Stimulated activated CD8-positive, alpha-beta memory T cell treated with anti-CD3 and anti-CD28 coated beads, Interleukin-15, amount 100 ng/mL, for 48 hours (primary cell): ENCODE measurements around the gene TMEM220.
"Not testable (repeated sequence)": the region's sequence is repeated elsewhere in the genome, so short reads cannot be mapped to it uniquely, and the experiment has no call there.

Source experiments
- DNase-seq, 2 donors: peaks; one replicate each; pipeline ENCODE4 v3.0.0-alpha.2; 2020; ENCODE audit warnings: low read depth in 2 of 2

The TMEM220 gene

DNA sequence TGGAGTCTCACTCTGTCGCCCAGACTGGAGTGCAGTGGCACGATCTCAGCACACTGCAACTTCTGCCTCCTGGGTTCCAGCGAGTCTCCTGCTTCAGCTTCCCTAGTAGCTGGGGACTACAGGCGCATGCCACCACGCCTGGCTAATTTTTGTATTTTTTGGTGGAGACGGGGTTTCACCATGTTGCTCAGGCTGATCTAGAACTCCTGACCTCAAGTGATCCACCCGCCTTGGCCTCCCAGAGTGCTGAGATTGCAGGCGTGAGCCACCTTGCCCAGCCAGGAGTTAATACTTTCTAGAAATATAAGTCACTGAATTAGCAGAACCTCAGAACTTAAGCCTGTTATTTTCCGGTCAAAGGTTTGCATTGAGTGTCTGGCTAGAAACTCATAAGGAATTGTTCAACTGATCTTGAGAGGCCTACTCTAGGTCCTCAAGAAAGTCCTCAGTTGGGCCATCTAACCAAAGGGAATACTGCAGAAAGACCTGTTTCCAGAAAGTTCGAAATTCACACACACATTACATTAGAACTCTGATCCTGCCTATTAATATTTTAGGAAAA lies 1.4 kb downstream of the TMEM220 start:
- DNase-seq: no peak

DNA sequence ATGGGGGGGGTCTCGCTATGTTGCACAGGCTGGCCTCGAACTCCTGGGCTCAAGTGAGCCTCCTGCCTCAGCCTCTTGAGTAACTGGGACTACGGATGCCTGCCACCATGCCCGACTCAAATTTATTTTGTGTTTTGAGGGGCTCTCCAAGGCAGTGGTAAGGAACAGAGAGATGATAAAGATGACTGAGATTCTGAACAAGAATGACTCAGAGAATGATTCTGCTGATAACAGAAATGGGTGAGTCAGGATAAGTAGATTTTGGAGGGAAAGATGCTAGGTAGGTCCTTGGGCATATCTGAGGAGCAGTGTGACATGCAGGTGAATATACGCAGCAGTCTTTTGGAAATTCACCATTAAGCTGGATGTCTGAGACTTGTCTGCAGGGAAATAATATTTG lies 2.6 kb downstream of the TMEM220 start:
- peak in 1 of 2 donors; percentile 7 for DNase-seq

DNA sequence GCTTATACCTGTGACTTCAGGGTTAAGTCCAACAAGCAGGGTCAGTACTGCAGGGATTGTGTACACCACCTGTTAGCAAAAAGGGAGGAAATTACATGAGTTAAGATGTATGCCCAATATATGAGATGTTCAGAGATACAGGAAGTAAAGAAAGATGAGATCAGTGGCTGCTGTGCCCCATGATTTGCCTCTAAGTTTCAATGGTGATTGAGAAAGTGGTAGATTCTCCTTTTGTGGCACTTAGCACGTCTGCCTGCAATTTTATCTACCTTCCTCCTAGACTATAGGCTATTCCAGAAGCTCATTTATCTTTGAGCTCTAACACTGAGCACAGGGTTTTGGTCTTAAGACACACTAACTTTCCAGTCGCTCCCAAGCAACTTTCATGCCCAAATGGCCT lies 3.6 kb downstream of the TMEM220 start:
- no peak for DNase-seq

DNA sequence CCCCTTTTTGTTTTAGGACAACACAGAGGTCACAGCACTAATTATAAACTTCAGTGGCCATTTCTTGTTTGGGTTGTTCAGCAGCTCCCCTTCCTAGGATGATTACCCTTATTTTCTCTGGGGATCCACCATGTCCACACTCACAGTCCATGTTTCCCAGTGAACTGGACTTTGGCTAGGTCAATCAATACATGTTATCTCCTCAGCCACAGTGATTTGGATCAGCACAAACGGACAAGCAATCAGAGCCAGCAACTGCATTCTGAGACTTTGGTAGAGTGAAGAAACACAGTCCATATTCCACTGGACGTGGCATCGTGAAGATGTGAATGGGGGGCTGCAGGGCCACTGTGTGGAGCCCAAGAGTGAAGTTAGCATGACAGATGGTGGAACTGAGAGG lies 4.6 kb downstream of the TMEM220 start:
- no peak for DNase-seq

DNA sequence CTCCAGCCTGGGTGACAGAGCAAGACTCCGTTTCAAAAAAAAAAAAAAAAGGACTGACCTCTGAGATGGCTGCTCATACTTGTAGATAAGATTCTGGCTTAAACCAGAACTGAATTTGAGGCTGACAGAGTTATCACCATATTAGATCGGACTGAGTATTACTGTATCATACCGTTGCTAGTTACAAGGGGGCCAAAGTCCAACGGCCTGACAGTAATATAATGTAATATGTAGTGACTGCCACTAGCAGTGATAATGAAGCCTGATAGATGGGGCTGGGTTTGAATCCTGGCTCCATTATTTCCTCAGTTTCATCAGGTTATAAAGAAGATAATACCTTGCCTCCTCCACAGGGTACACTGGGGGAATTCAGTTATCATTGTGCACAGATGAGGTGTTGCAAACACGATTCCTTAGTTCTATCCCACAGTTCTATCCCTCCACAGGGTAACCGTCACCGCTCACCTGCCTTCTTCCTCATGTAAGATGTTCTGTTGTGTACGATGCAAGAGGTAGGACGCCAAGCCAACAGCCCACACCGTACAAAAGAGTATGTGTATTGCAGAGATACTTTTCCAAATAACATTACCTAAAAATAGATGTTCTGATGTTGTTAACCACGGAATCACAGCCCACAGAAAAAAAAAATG lies 5.2 kb downstream of the TMEM220 start:
- DNase-seq: no peak

DNA sequence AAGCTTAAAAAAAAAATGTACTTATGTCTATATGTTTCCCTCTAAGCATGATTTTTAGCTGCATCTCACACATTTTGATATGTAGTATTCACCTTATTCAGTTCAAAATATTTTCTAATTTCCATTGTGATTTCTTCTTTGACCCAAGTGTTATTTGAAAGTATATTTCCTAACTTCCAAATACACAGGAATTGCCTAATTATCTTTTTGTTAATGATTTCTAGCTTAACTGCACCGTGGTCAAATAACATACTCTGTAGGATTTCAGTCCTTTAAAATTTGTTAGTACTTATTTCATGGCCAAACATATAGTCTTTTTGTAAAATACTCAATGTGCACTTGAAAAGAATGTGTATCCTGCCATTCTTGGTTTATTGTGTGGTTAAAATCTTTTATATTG lies 11.3 kb downstream of the TMEM220 start:
- no peak for DNase-seq

DNA sequence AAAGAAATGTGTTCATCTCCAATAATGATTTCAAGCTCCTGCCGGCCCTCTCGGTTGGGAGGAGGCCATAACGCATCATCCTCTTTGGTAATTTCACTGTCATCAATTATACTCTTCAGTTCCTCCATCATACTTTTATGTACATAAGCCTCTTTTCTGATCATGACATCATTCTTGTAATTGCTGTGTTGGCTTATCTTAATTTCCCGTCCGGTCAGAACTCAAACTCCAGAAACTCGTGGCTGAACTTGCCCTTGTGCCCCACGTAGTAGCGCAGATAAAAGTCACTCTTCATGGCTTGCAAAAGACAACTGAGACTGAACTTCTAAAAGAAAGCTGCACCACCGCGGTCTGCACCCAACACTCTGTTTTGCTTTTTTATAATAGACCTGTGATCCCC lies 13.6 kb downstream of the TMEM220 start:
- DNase-seq: no peak

DNA sequence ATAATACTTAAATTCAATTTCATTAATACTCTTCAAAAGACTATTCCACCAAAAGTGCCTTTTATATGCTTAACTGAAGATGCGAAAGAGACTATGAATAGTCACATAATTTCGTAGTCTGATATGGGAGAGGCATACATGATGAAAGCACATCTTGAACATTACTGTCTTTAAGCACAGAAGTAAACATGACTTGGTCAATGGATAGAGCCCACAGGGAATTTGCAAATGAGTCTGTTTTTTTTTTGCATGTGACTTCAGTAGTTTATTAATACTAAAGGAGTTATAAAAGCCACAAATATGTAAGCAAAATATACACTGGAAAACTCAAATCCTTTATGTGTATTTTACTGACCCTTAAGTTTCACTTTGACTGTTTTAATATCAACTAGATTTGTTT lies 16.5 kb downstream of the TMEM220 start:
- no peak for DNase-seq

DNA sequence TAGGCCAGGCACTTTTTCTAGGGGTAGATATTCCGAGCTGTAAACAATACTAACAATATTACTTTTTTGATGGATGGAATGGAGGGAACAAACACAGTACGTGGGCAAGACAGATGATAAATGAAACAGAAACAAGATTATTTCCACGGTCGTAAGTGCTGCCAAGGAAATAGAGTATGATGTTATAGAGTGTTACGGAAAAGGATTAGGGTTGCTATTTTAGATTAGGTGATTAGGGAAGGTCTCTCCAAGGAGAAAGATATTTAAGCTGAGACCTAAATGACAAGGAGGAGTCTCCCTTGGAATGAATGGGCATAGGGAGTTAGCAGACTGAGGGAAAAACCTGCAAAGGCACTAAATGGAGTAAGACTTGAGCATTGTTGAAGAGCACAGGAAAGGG lies 24.1 kb downstream of the TMEM220 start:
- DNase-seq: no peak

DNA sequence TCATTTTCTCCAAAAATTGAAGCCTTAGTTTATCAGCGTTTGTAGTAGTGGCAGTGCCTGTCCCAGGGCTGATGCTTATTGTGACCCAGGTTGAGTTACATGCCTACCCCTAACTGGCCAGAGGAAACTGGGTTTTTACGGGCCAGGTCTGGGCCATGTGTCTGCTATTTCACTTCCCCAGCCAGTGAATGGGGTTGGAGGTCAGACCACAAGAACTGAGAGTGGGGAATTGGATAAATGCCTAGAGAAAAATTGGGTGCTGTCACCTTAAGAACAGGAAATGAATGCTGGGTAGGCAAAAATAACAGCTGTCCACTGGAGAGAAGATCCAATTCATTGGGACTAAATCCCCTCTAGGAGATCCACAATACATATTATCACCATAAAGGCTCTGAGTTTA lies 27.2 kb downstream of the TMEM220 start:
- no peak for DNase-seq

DNA sequence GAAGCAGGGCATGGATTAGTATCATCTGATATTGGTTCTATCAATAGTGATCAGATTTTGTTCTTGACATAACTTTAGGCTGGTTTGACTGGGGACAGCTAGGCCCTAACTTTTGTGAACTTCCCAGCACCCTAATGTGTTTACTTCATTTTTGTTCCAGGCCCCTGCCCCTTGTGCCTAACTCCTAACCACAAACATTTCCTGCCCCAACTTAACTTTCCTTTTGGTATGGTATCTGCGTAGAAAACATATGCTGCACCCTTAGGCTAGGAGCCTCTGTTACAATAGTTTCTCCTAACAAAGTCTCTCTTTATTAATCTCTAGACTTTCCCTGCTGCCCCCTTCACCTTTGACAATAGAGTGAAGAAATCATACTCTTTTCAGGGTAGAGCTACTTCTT lies 30.0 kb downstream of the TMEM220 start:
- no peak for DNase-seq

DNA sequence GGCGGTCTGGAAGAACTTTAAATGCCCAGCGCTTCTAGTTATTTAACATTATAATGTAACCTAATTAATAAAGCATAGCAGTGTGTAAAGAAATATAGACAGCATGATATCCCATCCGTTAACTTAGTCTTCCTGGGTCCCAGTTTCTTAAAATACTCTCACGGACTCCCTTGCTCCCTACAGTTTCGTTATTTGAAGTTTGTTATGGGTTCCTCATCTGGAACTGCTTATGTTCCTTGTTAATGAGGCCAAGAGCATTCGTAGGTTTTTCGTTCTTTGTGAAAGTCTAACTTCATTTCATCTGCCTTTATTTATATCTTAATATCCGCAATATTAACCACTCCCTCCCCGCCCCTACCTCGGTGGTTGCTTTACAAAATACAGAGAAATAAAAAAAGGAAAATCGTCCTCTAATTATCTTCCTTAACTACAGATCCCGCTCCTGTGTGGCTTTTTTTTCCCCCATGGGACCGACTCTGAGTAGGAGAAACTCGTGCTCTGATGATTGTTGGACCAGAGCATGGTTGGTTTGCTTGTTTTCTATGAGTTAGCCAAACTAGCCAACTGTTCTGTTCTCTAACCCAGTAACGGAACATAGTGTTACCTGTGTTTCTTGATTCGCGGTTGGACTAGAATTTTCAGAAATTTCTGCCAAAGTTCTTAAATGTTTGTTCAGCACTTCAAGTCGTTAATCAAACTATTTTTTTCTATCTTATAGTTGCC lies 31.6 kb downstream of the TMEM220 start:
- DNase-seq: no peak

DNA sequence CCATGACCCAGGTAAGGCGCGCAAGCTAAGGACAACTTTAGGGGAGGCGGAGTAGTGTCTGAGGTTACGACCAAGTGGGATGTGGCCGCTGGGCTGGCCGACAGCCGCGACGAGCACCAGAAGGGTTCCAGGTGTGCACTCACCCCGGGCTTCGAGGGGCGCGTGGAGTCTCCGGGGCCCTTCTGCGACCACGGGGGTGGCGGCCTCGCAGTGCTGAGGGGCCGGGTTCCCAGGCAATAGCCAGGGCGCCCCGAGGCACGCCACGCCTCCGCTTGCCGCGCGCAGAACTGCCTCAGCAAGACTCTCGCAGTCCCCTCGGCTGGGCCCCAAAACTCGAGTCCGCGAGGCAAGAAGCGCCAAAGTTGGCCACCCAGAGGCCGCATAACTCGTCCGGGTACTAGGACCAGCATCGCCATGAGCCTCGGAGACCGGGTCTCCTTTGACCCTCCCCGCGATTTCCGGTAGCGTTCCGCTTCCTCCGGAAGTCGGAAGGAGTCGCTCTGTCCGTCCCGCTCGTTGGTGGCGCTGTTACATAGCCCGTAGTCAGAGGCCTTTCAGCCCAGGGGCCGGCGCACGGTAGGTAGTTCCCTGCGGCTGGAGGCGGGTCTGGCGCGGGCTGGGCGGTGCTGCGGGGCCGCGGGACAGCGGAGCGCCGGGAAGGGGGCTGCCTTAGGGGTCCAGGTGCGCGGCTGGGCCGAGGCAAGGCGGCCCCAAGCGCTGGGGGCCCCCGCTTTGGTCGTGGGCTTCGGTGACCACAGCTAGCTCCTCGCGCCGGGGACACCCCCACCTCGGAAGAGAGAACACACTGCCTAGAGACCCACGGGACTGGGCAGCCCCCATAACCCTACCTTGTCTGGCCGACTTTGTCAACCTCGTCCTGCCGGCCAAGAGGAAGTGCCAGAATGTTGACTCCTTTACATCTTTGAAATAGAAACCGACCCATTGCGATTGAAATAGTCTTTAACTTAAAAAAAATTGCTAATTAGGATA lies 32.4 kb downstream of the TMEM220 start, which contains the start of the genes ADPRM and SCO1:
Gene ADPRM, plus strand, starts transcription at position 503 of the 990 bp plus-strand sequence. CDS start 7,333 bp downstream, outside the sequence.
Gene SCO1, minus strand, starts transcription at position 442 of the 990 bp plus-strand sequence. Its CDS starts 26 bp downstream, at position 416.
- DNase-seq: peak; percentile 85 to 87

DNA sequence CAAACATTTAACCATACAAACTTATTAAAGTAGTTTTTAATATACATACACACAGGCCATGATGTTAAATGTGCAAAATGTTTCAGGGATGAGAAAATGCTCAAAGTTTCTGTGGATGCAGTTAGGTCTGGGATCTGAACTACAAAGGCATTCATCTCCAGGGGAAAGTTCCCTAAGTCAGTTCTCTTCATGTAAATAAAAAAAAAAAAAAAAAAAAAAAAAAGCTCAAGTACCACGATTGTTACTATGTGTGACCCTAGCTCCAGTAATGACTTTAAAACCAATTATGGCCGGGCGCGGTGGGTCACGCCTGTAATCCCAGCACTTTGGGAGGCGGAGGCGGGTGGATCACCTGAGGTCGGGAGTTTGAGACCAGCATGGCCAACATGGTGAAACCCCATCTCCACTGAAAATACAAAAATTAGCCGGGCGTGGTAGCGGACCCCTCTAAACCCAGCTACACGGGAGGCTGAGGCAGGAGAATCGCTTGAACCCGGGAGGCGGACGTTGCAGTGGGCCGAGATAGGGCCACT lies 33.9 kb downstream of the TMEM220 start:
- not testable (repeated sequence) for DNase-seq

DNA sequence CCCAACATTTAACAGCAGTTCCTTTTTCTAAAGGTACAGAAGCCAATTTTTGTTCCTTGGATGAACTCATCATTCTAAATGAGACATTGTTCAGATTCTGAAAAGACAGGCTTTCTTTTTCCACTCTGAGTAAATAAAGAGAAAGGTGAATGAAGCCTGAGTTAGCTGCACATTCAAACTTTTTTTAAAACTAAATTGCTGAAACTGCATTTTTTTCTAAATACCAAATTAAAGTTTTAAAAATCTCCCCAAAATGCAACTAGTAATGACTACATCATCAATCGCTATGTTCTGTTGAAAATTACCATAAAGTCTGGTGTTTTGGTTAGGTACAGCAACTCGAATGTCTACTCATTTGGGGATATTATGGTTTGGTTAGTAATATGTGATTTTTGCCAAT lies 42.3 kb downstream of the TMEM220 start:
- DNase-seq: no peak

DNA sequence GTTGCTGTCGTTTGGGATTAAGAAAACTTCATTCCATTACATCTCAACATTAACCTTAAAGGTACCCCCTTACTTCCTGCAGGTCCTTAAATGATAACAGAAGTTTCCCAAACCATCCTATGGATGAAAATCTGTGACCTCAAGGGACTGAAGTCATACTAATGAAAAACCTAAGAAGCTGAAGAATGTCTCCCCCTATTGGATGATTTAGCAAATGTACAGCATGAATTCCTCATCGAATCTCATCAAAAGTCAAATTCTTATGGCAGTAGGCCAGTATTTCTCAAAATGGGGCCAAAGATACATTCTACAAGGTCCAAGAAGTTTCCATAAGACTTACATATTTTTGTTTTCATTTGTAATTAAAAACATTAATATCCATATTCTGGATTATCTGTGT lies 46.0 kb downstream of the TMEM220 start:
- no peak for DNase-seq

DNA sequence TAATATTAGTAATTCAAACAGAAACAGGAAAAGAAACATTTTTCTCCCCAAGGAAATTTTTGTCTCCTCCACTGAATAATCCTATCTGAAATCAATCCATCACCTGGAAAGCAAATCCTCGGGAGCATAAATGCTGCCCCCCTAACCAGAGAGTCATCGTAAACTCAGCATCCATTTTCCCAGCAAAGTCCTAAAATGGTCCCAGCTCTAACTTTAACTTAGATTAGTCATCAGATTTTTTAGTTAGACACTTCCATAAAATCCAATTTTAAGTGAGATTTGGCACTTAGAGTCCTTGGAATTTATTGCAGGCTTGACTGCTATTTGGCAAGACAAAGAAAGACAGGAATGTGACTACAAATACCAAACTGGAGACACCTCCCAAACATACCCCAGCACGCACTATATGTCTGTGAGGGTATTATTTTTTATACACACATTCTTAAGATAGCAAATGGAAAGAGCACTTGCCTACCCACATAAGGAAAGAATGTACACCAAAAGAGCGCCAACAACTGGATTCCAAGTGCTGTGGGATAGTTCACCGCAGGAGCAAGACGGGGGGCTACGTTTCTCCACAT lies 47.9 kb downstream of the TMEM220 start:
- DNase-seq: no peak

DNA sequence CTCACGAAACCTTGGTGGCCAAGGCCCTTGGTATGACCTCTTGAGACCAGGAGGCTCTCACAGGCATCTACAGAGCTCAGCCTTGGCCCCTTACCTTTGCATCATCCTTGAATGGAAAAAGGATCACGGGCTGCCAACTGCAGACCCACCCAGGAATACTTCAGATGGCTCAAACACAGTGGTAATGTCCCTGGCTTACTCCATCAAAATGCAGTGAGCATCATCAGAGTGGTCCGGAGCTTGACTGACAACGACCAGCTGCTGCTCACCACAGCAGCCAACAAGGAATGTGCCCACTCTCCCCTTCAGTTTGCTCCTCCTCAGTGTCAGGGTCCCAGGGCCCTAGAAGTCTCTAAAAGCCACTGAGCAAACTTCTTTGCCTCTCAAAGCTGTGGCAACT lies 55.1 kb downstream of the TMEM220 start:
- DNase-seq: no peak

DNA sequence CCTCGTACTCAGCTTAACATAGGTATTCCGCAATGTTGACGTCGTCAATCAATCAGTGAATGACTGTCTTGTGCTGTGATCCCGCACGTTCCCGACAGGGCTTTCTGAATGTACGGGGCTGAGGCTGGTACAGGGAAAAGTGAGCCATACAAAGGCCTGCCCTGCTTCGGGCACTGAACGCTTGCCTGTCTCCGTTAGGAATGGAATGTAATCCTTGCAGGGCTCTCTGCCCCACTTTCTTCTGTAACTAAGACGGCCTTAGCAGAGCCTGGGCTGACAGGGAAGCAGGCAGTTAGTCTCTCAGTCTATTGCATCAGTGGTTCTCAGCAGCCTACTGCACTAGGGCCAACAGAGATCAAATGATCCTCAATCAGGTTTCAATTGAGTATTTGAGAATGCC lies 56.5 kb downstream of the TMEM220 start:
- DNase-seq: no peak

DNA sequence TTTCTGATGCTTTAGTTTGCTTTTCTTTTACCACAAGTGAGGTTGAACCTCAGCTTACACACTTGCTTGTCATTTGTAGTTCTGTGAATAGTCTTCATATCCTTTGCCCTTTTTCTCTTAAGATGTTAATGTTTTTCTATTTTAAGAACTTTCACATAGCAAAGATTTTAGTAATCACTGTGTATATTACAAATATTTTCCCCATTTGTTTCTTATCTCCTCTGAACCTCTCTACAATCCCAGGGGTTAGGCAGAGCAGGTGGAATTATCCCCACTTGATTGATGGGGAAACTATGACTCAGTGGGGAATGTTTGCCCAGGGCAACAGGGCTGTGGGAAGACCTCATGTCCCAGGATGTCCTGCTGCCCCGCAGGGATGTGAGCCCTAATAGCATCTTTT lies 61.0 kb downstream of the TMEM220 start:
- DNase-seq: no peak

DNA sequence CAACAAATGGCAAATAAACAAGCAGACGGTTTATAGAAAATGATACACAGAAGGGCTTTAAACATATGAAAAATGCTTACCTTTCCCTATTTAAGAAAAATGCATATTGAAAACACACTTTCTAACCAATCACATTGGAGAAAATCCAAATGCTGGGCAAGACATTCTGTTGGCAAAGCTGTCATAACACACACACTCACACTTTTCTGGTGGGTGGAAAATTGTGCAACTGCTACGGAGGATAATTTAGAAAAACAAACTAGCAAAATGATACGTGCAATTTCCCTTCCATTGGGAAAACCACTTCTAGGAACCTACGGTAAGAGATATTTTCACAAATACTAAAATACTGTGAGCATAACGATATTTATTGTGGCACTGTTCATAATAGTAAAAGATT lies 62.9 kb downstream of the TMEM220 start:
- DNase-seq: no peak
